Esophagus muscularis mucosa (tissue), 4 donors: Measurements from ENCODE around the gene PIP.

Experiments
- EP300 ChIP-seq: sonication (generic); formaldehyde crosslinking; IDR thresholded peaks from one replicate; pipeline ENCODE4 v1.6.1; 2017; ENCODE audit warnings: antibody characterized with exemption
- POLR2A ChIP-seq: fragments of 450-650 bp; IDR thresholded peaks from one replicate; pipeline ENCODE4 v1.6.1; 2017; ENCODE audit warnings: antibody characterized with exemption, moderate library complexity, mild to moderate bottlenecking, low read depth
- TF ChIP-seq, protein P1 (sequence below), 3 experiments: fragments of 200-600 bp in 2 of 3; fragments of 450-650 bp in 1 of 3; sonication (generic) in 2 of 3; IDR thresholded peaks; one replicate each; pipeline ENCODE4 v1.5.1; 2017 to 2019; ENCODE audit warnings: antibody characterized with exemption in 3 of 3, mild to moderate bottlenecking in 2 of 3, moderate library complexity in 1 of 3

DNA sequence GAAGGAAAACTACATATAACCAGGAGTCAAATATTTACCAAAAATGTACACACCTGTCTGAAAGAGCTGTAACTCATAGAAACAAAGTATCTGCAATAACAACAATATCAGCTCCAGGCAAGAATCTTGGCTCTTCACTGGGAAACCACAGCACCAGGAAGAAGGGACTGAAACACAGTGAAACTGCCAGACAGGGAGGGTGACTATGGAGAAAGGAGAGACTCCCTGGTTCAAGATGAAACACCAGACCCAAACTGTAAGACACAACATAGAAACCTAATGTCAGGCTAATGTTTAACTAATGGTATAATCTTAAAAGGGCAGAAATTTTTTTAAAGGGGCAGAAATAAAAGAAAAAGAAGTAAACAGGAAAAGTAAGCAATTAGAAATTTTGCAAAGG is 39.8 kb downstream of the PIP start:
- TF ChIP-seq, protein P1, sequence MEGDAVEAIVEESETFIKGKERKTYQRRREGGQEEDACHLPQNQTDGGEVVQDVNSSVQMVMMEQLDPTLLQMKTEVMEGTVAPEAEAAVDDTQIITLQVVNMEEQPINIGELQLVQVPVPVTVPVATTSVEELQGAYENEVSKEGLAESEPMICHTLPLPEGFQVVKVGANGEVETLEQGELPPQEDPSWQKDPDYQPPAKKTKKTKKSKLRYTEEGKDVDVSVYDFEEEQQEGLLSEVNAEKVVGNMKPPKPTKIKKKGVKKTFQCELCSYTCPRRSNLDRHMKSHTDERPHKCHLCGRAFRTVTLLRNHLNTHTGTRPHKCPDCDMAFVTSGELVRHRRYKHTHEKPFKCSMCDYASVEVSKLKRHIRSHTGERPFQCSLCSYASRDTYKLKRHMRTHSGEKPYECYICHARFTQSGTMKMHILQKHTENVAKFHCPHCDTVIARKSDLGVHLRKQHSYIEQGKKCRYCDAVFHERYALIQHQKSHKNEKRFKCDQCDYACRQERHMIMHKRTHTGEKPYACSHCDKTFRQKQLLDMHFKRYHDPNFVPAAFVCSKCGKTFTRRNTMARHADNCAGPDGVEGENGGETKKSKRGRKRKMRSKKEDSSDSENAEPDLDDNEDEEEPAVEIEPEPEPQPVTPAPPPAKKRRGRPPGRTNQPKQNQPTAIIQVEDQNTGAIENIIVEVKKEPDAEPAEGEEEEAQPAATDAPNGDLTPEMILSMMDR (IDR thresholded peaks at IDR 0.05): no peak
- TF ChIP-seq POLR2A: no peak
- no peak for TF ChIP-seq EP300
